ENCODE measurements around the gene CPNE5. TPM values are rescaled to one million over a fixed set of nuclear protein-coding genes. Genes with fewer than 3 reads are reported as not detected.
A peak's percentile ranks its signal among the peaks of the same experiment; 100 is the strongest.

Gene CPNE5
- total RNA-seq, 1 donor from 2014 or later, result not detected

DNA sequence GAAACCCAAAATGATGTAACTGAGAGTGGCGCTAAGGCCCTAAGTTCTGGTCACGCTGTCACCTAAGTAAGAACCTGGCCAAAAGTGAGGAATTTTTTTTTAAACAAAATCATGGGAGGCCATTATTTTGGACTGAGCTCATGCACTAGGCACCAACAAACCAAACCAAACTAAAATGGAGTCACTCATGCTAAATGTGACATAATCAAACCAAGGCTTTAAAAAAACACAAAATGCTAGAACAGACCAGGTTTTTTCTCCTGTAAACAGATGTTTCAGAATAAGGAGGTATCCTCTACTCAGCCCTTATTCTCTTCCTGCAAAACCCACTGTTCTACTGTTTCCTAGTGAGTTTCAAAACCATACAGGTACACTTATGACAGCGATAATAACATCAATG lies 45.4 kb upstream of the CPNE5 start:
- DNase-seq (ENCODE audit: extremely low spot score, unreplicated experiment), result no peak
- TF ChIP-seq, protein P1, sequence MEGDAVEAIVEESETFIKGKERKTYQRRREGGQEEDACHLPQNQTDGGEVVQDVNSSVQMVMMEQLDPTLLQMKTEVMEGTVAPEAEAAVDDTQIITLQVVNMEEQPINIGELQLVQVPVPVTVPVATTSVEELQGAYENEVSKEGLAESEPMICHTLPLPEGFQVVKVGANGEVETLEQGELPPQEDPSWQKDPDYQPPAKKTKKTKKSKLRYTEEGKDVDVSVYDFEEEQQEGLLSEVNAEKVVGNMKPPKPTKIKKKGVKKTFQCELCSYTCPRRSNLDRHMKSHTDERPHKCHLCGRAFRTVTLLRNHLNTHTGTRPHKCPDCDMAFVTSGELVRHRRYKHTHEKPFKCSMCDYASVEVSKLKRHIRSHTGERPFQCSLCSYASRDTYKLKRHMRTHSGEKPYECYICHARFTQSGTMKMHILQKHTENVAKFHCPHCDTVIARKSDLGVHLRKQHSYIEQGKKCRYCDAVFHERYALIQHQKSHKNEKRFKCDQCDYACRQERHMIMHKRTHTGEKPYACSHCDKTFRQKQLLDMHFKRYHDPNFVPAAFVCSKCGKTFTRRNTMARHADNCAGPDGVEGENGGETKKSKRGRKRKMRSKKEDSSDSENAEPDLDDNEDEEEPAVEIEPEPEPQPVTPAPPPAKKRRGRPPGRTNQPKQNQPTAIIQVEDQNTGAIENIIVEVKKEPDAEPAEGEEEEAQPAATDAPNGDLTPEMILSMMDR (IDR thresholded peaks at IDR 0.05), result no peak
- no peaks in the 10 kb centered on the region for H3K36me3 Mint-ChIP-seq (ENCODE audit: unreplicated experiment)
- no peaks in the 10 kb centered on the region for H3K9me3 Mint-ChIP-seq (ENCODE audit: unreplicated experiment)
- no peak overlapping the region for H3K4me3 Mint-ChIP-seq (ENCODE audit: unreplicated experiment)
- H3K27me3 Mint-ChIP-seq (ENCODE audit: unreplicated experiment), result no peaks in the 10 kb centered on the region
- peaks cover 28% of the 10 kb centered on the region for H3K4me1 Mint-ChIP-seq (ENCODE audit: unreplicated experiment)
- no peak overlapping the region for H3K27ac Mint-ChIP-seq (ENCODE audit: unreplicated experiment)

DNA sequence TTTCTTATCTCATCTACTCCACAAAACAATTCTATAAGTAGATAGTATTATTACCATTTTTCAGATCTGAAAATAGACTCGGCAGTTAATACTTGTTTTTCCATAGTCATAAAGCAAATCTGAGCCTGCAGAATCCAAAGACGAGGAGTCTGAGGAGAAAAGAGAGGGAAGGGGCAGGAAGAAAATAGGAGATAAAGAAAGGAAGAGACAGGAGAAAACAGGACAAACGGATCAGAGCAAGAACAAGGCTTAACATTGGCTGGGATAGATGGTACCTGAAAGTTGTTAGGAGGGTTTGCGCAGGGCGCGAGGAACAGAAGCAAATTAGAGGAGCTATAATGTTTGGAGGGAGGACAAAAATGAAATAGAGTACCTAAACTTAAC lies 36.0 kb upstream of the CPNE5 start:
- Mint-ChIP-seq H3K27me3 (ENCODE audit: unreplicated experiment) (peaks cover 6% of the 10 kb centered on the region), H3K4me3 (ENCODE audit: unreplicated experiment) (peak overlapping the region; percentile 89), H3K36me3 (ENCODE audit: unreplicated experiment) (peaks cover 4% of the 10 kb centered on the region), H3K4me1 (ENCODE audit: unreplicated experiment) (peaks cover 20% of the 10 kb centered on the region), H3K9me3 (ENCODE audit: unreplicated experiment) (no peaks in the 10 kb centered on the region), H3K27ac (ENCODE audit: unreplicated experiment) (peak overlapping the region; percentile 98)
- no peak for DNase-seq (ENCODE audit: extremely low spot score, unreplicated experiment)
- TF ChIP-seq, protein P1 (IDR thresholded peaks at IDR 0.05), result no peak

DNA sequence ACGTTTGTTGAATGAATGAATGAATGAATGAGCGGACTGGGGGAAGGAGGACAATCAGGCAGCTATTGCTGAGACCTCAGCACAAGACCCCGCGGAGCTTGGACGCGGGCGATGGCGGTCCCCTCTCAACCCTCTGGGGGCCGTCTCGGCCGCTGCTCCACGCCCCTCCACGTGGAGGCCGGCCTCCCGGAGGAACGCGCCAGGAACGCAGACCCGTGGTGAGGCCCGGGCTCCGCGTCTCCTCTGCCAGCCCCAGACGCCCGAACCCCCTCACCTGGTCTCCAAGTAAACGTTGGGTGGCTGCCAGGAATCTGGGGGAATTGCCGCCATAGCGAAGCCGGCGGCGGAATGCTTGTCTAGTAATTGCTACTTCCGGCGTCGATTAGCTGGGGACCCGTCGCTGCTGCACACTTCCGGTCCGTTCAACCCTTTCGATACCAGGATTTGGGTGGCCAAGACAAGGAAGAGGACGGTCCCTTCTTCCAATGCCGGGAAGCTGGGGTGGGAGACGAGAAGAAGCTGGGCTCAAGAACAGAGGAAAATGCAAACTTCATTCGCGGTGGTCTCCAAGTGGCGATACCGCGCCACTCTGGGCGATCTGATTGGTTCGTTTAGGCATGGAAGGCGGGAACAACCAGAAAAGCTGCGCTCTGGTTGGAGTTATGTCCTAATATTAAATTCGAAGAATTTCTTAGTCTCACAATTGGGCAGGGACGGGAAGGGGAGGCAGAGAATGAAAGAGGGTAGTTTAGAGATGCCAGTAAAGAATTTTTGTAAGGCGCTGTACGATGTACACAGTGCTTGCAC lies 35.4 kb upstream of the CPNE5 start, which contains the start of gene PPIL1:
PPIL1 (minus strand) TSS at position 361 of the 807 bp plus-strand sequence; CDS start at position 330, 31 bp downstream.
- no peaks in the 10 kb centered on the region for H3K9me3 Mint-ChIP-seq (ENCODE audit: unreplicated experiment)

DNA sequence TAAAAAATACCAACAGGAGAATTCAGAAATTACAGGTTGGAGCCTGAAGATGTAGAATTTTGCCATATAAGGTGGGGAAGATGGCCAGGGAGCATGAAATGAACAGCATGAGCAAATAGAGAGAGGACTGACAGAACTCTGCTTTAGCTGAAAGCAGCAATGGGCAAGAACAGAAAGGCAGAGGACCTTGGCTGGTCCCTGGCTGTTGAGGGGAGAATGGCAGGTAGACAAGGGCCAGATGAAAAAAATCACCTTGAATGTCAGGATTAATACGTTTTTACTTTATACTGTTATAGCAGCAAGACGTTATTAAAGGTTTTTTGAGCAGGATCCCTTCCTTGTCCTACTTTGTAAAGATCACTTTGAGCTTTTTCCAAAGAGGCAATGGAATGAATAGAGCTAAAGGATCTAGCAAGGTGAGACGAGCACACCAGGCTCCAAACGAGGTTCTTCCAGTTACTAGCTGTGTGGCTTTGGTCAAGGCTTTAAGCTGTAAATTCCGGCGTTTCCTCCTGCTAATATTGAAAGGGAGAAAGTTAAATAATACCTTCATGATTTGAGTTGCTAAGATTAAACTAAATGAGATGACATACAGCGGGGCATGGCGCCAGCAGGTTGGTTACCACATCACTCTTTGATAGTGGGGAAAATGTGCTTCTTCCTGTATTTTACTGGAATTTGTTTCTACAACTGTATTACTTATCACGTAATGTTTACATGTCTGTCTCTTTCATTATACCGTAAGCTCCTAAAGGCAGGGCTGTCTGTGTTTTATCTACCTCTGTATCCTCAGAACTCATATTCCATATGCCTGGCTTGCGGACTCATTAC lies 34.6 kb upstream of the CPNE5 start:
- Mint-ChIP-seq H3K4me1 (ENCODE audit: unreplicated experiment) (peaks cover 20% of the 10 kb centered on the region), H3K9me3 (ENCODE audit: unreplicated experiment) (no peaks in the 10 kb centered on the region)

More for the DNA sequence above, 35.4 kb upstream of the CPNE5 start, which contains the start of gene PPIL1:
- peak within 1 kb of the TSS; percentile 98 for H3K27ac Mint-ChIP-seq (ENCODE audit: unreplicated experiment)
- H3K4me3 Mint-ChIP-seq (ENCODE audit: unreplicated experiment), result peak within 1 kb of the TSS; percentile 89
- H3K27me3 Mint-ChIP-seq (ENCODE audit: unreplicated experiment), result peaks cover 6% of the 10 kb centered on the region
- TF ChIP-seq, protein P1 (IDR thresholded peaks at IDR 0.05), result no peak
- DNase-seq (ENCODE audit: extremely low spot score, unreplicated experiment), result peak; percentile 92
- peaks cover 4% of the 10 kb centered on the region for H3K36me3 Mint-ChIP-seq (ENCODE audit: unreplicated experiment)
- peaks cover 20% of the 10 kb centered on the region for H3K4me1 Mint-ChIP-seq (ENCODE audit: unreplicated experiment)

More for the DNA sequence above, 34.6 kb upstream of the CPNE5 start:
- TF ChIP-seq, protein P1 (IDR thresholded peaks at IDR 0.05), result no peak
- peak overlapping the region; percentile 89 for H3K4me3 Mint-ChIP-seq (ENCODE audit: unreplicated experiment)
- peaks cover 6% of the 10 kb centered on the region for H3K27me3 Mint-ChIP-seq (ENCODE audit: unreplicated experiment)
- peak overlapping the region; percentile 98 for H3K27ac Mint-ChIP-seq (ENCODE audit: unreplicated experiment)
- H3K36me3 Mint-ChIP-seq (ENCODE audit: unreplicated experiment), result peaks cover 4% of the 10 kb centered on the region
- DNase-seq (ENCODE audit: extremely low spot score, unreplicated experiment), result no peak
